ENCODE measurements around the gene SERPINA4.
A peak's percentile ranks its signal among the peaks of the same experiment; 100 is the strongest.
"Not testable (repeated sequence)": the region's sequence is repeated elsewhere in the genome, so short reads cannot be mapped to it uniquely, and the experiment has no call there.

Gene SERPINA4

DNA sequence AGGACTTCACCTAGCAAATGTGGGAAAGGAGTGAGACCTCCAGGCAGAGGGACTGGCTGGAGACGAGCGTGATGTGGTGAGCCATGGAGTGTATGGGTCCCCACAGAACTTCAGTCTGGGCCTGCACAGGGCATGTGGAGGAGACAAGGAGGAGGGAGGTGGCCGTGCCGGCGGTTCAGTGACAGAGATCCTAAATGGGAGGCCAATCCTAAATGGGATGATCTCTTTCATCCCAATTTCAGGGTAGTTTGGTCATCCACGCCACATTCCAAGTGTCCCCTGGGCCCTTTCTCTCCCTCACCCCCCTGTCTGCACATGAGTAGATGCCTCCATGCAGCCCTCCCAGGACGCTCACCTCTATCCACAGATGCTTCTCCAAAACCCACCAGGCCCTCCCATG, 33.2 kb downstream of the SERPINA4 start:
- no peak for DNase-seq

DNA sequence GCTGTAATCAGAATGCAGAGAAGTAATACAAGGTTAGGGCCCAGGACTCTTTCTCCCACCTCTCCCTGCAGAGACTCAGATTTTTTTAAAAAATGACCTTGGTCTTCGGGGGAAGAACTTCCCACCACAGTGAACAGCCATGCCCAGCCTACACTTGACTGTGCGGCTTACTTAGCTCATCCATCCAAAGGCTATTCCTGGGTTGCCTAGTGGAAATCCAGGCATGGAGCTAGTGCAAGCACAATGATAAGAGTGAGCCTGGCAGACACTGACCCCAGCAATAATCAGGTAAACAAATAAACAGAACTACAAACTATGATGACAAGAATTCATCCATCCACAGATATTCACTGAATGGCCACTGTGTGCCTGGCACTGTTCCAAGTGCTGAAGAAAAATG, 34.7 kb downstream of the SERPINA4 start:
- no peak for DNase-seq

DNA sequence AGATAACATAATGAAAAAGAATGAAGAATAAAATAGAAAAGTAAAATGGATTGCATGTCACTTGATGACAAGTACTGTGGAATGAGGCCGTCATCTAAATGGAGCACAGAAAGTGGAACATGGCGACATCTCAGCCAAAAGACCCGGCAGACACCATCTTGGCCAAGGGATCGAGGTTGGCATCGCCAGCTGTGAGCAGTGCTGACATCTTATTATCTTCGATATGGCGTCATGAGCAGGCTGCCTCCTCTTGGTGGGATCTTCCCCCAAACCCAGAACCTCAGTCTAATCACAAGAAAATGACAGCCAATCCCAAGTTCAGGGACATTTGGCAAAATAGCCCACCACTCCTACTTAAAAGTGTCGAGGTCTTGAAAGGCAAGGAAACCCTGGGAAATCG, 35.1 kb downstream of the SERPINA4 start:
- no peak for DNase-seq

DNA sequence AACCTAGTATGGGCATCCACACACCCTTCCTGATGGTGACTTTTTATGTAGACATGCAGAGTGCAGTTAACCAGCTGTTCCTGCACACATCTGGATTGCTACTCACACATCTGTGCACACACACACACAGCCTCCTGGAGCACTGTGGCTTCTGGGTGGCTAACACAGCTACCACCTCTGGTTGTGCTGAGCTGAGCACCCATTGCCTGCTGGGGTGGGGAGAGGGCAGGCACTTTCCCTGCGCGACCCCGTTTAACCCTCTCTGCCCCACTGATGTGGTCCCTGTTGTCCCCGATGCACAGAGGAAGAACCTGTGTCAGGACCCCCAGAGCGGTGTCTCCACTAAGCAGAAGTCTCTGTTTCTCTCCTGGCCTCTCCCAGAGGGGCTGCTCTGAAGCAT, 36.5 kb downstream of the SERPINA4 start:
- no peak for DNase-seq

DNA sequence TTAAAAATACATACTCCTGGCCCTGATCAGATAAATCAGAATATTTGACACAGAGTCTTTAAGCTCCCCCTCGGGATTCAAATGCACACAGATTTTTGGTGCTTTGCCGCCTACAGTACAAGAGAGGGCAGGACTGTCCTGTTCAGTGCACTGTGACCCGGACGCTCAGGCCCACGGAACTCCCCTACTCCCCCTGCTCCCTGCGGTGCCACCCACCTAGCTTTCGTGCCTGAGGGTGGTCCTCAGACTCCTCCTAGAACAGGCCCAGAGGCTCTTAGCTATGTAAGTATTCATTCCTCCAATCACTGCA, 37.2 kb downstream of the SERPINA4 start:
- no peak for DNase-seq

DNA sequence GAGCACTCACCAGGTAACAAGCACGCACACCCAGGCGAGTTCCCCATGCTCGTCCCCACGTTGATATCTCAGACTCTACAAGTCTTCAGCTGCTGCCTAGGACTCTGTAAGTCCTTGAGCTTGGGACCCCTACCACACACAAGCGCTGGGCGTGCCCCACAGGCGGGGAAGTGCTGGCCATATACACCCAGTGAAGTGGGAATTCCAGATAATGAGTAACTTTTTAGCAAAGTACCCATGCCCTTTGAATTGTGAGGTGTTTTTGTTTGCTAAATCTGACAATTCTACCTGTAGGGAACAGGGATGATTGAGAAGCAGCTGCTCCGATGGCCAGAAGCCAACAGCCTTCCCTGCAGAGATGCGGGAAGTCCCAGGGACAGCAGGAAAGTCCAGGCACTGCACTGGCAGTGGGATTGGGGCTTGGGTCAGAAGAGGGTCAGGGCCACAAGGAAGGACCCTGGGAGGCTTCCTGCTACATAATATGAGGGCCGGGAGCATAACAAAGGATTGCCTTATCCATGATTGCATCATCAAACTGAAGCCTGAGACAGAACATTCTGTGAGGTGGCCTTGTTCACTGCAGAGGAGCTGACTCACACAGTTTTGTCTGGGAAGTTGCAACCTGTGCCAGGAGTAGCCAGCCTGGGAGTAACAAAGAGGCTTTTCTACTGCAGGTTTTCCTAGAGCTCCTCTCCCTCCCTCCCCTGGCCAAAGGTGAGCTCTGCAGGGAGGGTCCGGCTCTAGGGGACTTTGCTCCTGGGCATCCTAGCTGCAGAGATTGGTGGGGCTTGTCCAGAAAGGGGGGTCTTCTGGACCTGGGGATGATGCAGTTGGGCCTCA, 37.8 kb downstream of the SERPINA4 start:
- peak; percentile 5 for DNase-seq

DNA sequence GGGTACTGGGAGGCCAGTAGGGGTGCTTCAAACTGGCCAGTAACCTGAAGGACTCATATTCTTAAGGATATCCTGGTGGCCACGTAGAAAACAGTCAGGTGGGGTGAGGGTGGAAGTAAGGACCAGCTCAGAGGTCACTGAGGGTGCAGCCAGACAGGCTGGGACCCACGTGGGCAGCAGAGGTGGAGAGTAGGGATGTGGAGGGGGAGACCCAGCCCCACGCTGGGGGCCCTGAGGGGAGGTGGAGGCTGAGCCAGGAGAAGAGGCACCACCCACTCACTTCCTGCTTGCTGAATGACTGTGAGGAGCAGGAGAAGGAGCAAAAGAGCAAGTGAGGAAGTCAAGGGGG, 38.4 kb downstream of the SERPINA4 start:
- no peak for DNase-seq

DNA sequence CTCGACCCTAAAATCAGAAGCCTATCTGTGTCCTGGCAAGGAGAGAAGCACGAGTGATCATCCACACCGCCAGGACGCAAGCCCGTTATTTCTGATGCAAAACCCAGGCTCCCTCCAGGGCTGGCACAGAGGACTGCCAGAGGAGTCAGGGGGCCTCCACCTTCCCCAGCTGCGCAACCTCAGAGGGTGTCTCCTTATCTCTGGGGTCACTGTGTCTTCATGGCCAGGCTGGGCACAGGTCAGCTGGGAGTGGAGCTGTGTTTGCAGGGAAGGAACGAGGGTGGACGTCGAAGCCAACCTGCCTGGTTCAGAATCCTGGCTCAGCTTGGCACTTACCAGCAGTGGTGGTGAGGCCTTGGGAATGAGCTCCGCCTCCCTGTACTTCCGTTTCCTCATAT, 38.9 kb downstream of the SERPINA4 start:
- DNase-seq: no peak

DNA sequence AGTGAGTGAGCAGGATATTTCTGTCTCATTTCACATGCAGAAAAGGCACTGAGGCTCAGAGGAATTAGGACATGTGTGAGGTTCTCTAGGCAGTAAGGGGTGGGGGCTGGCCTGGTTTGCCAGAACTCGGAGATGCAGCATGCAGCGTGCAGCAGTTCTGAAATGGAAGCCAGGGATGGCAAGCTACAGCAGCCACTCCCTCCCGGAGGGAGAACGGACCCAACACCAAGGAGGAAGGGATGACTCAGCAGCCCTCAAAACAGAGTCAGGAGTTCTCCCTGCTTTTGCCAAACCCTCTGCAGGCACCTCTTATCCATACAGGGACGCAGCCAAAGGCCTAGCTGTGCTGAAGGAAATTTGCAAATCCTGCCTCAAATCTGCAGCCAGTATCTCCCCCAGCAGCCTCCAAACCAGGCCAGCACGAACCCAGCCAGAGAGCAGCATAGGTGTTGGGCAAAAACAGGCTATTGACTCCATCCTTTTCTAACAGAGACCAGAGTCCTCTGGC, 40.7 kb downstream of the SERPINA4 start:
- DNase-seq: no peak

DNA sequence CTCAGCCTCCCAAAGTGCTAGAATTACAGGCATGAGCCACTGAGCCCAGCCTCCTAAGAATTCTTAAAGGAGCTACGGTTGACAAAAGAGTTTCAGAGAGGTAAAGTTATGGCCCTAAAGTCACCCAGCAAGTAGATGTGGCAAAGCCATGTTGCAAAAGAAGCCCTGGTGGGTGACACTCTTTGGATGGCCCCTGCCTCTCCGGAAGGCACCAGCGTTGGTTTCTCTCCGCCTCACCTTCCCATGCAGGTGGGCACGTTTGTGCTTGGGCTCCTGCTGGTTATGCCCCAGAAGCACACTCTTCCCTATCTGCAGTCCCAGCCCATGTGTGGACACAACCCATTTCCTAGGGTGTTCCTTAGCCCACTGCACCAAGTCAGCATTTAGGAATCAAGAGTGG, 41.5 kb downstream of the SERPINA4 start:
- DNase-seq: no peak

DNA sequence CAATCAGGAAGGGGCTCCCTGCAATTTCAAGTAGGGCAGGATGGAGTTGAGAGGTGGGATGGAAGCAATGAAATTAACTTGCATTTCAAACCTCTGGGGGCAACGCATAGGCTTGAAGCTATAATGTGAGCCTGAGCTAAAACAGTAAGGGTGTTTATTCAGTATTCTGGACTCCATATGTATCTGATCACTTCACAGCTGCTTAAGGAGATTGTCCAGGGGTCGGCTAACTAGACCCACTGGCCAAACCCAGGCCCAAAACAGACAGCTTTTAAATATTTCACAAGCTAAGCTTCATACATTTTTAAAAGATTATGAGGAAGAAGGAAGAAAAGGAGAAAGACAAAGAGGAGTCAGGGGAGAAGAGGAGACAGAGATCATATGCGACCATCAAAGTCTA, 44.1 kb downstream of the SERPINA4 start:
- DNase-seq: no peak

DNA sequence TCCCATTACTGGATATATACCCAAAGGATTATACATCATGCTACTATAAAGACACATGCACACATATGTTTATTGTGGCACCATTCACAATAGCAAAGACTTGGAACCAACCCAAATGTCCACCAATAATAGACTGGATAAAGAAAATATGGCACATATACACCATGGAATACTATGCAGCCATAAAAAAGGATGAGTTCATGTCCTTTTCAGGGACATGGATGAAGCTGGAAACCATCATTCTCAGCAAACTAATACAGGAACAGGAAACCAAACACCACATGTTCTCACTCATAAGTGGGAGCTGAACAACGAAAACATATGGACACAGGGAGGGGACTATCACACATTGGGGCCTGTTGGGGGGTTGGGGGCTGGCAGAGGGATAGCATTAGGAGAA, 47.7 kb downstream of the SERPINA4 start:
- not testable (repeated sequence) for DNase-seq

DNA sequence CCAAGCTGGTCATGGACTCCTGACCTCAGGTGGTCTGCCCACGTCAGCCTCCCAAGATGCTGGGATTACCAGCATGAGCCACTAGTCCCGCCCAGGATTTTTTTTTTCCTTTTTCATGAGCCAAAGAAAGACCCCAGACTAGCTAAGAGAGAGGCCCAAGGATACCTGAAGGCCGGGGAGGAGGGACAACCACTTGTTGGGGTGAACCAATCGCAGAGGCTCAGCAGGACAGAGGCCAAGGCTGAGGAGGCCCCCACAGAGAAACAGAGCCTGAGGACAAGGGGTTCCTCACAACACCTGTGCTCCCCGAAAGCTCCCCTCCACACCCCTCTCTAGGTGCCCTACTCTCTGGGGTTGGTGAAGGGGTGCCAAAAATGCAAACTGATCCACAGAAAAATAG, 49.9 kb downstream of the SERPINA4 start:
- DNase-seq: no peak

DNA sequence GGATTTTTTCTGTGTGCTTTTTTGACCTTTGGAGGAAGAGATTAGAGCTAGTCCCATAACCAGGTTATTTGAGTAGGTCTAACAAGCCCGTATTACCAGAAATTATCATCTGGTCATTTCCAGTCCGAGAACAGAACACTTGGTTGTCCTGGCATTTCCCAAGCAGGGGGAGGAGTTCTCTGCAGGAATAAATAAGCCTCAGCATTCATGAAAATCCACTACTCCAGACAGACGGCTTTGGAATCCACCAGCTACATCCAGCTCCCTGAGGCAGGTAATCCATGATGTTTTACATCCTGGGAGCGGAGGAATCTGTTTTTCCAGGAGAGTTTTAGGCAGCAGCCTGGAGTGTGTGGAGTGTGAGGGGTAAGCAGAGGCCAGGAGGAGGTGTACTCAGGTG, 50.9 kb downstream of the SERPINA4 start, which contains the start of gene SERPINA3:
SERPINA3 (plus strand) TSS at position 218 of the 400 bp plus-strand sequence. CDS start 2,051 bp downstream, outside the sequence.
- no peak for DNase-seq

DNA sequence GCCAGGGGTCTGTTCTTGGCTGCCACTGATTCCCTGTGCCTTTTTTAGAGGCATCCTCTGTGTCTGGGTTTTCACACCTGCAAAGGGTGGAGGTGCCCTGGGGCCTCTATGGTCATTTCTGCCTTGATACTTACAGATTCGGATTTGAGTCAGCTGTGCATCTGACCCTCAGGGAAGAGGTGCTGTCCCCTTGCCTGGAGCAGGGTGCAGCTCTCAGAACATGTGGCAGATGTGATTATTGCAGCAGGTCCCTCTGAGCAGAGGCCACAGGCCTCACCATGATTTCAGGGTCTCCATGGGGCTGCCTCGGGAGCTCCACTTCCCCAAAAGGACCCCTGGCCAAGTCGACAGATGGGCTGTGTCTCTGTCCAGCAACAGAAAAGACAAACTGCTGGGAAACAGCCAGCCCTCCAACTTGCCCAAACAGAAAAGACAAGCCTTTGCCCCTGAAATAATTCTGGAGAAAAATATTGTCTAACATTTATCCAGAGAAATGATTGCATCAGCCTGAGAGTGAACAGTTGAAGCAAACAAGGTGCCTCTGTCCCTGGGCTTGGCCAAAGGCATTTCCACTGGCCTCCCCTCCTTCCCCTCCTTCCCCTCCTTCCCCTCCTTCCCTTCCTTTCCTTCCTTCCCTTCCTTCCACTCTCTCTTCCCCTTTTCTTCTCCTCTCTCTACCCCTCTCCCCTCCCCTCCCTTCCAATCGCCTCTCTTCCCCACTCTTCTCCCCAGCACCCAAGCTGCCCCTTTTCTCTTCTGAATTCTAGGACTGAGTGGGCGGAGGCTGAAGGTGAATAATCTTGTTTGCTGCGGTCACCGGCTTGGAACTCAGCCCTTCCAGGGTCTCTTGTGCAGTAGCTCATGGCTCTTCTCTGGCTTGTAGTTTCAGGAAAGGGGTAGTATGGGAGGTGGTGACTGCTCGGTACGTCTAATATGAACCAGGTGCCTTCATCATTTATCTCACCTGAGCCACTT, 51.6 kb downstream of the SERPINA4 start:
- DNase-seq: no peak

DNA sequence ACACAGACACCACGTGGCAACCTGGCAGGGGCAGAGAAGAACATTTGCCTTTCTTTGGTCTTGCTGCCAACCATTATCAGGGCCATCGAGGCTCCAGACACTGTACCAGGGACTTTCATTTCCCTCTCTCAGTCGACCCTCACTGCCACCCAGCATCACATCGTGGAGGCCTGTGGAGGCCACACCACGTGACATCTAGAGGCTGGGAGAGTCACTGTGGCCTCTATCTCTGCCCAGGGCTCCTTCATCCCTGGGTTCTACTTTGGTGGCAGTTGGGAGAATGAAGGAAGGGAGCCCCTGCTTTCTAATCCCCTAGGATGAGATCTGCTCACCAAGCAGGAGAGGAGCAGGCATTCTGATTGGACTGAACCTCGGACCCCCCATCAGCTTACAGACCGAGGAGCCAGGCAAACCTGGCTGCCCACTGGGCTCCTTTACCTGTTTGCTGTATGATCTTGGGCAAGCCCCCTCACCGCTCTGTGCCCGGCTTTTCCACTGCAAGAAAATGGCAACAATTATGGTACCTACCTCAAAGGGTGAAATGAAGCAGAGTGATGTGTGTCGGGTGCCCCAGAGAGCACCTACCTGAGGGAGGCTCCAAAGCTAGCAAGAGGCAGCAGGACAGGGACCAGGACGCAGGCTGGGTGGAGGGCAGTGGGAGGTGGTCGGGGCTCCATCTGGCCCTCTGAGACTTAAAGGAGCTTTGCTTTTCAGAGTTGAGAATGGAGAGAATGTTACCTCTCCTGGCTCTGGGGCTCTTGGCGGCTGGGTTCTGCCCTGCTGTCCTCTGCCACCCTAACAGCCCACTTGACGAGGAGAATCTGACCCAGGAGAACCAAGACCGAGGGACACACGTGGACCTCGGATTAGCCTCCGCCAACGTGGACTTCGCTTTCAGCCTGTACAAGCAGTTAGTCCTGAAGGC, 52.7 kb downstream of the SERPINA4 start:
- DNase-seq: no peak

DNA sequence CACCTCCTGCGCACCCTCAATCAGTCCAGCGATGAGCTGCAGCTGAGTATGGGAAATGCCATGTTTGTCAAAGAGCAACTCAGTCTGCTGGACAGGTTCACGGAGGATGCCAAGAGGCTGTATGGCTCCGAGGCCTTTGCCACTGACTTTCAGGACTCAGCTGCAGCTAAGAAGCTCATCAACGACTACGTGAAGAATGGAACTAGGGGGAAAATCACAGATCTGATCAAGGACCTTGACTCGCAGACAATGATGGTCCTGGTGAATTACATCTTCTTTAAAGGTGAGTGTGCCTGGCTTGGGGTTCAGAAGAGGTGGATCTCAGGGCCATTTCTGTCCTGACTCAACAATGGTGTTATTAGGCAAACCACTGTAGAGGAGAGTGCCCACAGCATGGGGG, 53.6 kb downstream of the SERPINA4 start:
- no peak for DNase-seq

DNA sequence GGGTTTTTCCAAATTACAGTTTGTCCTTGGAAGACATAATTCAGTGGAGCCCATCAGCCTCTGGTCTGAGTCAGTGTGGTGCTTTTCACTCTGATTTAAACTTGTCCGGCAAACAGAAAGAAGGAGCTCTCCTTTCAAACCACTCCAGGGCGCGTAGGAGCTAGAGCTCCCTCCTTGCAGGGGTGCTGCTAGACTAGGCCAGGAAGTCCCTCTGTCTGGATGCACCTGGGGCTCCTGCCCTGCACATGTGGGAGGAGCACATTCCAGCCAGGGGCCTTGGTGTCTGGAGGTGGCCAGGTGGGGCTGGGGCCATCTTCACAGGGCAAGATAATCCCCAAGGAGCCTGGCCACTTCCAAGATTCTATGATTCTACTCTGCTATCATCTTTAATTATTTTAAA, 54.0 kb downstream of the SERPINA4 start:
- DNase-seq: no peak

DNA sequence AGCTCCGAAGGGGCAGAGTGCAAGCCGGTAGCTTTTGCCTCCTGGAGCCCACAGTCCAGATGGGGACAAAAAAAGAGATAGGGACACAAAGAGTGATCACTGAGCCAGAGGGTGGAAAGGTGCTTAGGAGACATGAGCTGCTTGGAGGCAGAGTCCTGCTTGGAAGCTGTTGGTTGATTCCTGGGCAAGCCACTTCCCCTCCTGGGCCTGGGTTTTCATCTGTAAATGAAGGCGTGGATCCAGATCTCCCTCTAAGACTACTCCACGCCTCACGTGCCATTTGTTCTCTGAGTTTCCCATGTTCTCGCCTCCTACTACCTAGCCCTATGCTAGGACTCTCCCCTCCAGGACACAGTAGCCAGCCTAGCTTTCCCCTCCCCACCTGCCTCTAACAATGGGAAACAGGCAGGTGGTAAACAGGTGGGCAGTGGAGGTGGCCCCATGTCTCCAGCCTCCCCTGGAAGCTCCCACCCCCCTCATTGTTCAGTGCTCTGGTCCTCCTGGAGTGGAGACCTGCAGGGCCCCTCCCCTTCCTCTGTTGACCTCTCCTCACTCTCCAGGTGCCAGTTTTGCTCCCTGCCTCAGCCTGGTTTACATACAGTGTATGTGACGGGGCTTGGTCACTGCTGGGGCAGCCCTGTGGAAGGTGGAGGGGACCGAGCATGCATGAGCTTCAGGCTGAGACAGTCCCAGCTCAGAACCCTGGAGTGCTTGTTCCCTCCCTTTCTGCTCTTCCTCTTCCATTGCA, 54.8 kb downstream of the SERPINA4 start:
- no peak for DNase-seq

DNA sequence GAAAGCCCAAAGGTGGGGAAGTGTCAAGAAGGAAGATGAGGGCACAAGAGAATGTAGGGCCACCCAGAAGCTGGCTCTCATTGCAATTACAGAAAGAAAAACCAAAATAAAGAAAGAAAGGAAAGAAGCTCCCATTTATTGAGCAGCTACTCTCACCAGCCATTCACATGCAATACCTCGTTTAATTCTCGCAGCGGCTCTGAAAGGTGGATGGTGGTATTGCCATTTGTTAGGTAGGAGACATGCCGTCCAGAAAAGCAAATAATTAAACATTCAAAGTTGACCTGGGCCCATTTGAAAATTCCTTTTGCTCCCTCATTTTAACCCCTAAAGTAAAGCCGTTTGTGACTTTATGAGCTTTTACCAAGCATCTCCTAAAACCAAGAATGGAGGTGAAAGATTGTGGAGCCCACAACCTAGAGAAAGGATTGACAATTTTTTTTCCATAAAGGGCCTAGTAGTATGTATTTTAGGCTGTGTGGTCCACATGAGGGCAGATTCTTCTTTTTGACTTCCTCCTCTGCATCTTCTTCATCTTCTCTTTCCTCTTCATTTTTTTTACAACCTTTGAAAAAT, 56.2 kb downstream of the SERPINA4 start:
- no peak for DNase-seq

DNA sequence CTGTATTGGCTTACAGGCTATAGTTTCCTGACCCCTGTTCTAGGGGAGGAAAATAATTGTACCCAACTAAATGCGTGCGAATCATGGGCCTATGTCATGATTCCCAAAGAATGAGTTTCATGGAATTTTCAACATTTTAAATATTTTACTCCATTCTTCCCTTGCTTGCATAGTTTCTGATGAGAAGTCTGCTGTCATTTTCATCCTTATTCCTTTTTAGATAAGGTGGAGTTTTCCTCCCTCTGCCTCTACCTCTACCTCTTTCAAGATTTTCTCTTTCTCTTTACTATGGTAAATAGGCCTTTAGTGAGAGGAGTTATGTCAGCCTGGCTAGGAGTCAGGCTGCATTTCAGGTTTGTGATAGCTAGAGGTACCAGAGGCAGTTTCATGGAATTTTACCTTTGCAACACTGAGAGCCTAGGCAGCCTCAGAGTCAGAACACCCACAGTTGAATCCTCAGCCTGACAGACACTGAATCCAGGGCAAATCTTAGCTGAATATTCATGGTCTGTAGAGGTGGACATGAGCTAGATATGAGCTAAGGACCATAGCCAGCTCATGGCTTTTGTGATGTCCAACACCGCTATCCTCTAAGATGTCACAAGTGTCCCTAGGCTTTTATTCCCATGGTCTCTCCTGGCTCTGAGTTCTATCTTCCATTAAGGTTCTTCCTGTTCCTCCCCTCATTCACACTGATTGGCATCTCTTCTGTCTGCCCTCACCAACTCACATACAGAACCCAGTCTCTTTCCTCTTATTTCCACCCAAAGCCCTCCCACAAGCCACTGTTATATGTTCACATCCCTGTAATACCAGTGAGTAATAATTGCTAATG, 57.0 kb downstream of the SERPINA4 start:
- no peak for DNase-seq
